Body of pancreas (tissue), 4 donors: Measurements from ENCODE around the gene SDF2. TPM values are rescaled to one million over a fixed set of nuclear protein-coding genes. Genes with fewer than 3 reads are reported as not detected.
"Not testable (repeated sequence)": the region's sequence is repeated elsewhere in the genome, so short reads cannot be mapped to it uniquely, and the experiment has no call there.

Source experiments
- ATAC-seq: fragments of 150-250 bp; one replicate; pipeline ENCODE4 v1.9.1; 2016
- DNase-seq, 4 donors: peaks; one replicate each; pipeline ENCODE4 v3.0.0-alpha.2; 2019
- H3K27ac ChIP-seq, 4 donors: fragments of 200-600 bp; sonication (generic); 1 replicate in 3 of 4; 2 replicates in 1 of 4; pipeline versions ENCODE4 v1.5.1 to v1.6.1; 2016 to 2019; ENCODE audit warnings: mild to moderate bottlenecking in 1 of 4, mixed read lengths in 1 of 4, moderate library complexity in 1 of 4
- H3K27me3 ChIP-seq, 2 donors: fragments of 200-600 bp; sonication (generic); one replicate each; pipeline ENCODE4 v1.6.0; 2016; ENCODE audit warnings: mild to moderate bottlenecking in 1 of 2
- H3K36me3 ChIP-seq, 2 donors: fragments of 200-600 bp; sonication (generic); replicated peaks in 1 of 2; 2 replicates each; pipeline ENCODE4 v1.5.1; 2016; ENCODE audit warnings: low read depth in 2 of 2; ENCODE audit not compliant: insufficient read depth in 1 of 2
- H3K4me1 ChIP-seq: fragments of 200-600 bp; sonication (generic); one replicate; pipeline ENCODE4 v1.6.0; 2016
- H3K4me3 ChIP-seq, 2 donors: fragments of 200-600 bp; sonication (generic); 1 replicate in 1 of 2; 2 replicates in 1 of 2; pipeline ENCODE4 v1.5.1; 2016 to 2019
- H3K9me3 ChIP-seq, 3 donors: fragments of 200-600 bp; sonication (generic); 1 replicate in 2 of 3; 2 replicates in 1 of 3; pipeline ENCODE4 v1.5.1; 2016
- POLR2A ChIP-seq, 3 donors: fragments of 450-650 bp; IDR thresholded peaks; one replicate each; pipeline ENCODE4 v1.6.1; 2016; ENCODE audit warnings: antibody characterized with exemption in 3 of 3, mild to moderate bottlenecking in 2 of 3
- WGBS, 2 donors: methylation state at CpG; one replicate each; pipeline ENCODE4 v1.1.5; 2017; 5-methylcytosine and 5-hydroxymethylcytosine counted together
- intact Hi-C: fragments of 100-400 bp; cut with DNase I; formaldehyde crosslinking; loops from one replicate; pipeline ENCODE4 v1.15.1; 2023
- total RNA-seq, 2 donors: library from RNA; depleted of rRNA; stranded (reverse); fragments of >200 nt; gene quantifications; one replicate each; pipeline ENCODE4 v1.1.0, GENCODE V29; 2016
- TF ChIP-seq, protein P1 (sequence below), 7 experiments: fragments of 450-650 bp in 4 of 7; fragments of 200-600 bp in 3 of 7; sonication (generic) in 3 of 7; IDR thresholded peaks; one replicate each; pipeline ENCODE4 v1.5.1; 2016 to 2019; ENCODE audit warnings: antibody characterized with exemption in 7 of 7

Gene SDF2
- total RNA-seq, 2 donors from 2014 or later, result 13.8 to 22.8 TPM

DNA sequence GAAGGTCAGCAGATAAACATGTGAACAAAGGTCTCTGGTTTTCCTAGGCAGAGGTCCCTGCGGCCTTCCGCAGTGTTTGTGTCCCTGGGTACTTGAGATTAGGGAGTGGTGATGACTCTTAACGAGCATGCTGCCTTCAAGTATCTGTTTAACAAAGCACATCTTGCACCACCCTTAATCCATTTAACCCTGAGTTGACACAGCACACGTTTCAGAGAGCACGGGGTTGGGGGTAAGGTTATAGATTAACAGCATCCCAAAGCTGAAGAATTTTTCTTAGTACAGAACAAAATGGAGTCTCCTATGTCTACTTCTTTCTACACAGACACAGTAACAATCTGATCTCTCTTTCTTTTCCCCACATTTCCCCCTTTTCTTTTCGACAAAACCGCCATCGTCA is 3.4 kb downstream of the SDF2 start:
- H3K36me3 ChIP-seq, H3K4me3 ChIP-seq, intact Hi-C loops, H3K9me3 ChIP-seq, ATAC-seq, H3K27ac ChIP-seq, H3K27me3 ChIP-seq, DNase-seq: not testable (repeated sequence)
- peaks cover 18% of the 10 kb centered on the region for H3K4me1 ChIP-seq
- WGBS, 2 donors, result 92 to 94% methylated on average over 7 of the region's 8 CpGs

DNA sequence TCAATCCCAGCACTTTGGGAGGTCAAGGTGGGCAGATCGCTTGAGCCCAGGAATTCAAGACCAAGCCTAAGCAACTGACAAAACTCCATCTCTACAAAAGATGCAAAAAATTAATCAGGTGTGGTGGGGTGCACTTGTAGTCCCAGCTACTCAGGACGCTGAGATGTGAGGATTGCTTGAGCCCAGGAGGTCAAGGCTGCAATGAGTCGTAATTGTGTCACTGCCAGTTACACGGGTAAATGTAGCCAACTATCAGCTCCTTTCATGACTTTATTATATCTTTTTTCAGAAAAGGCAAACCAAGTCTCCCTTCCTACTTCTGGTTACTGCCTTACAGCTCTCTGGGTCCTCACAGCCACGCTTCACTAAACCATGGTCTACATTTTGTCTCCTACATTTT is 4.0 kb downstream of the SDF2 start:
- TF ChIP-seq, protein P1, sequence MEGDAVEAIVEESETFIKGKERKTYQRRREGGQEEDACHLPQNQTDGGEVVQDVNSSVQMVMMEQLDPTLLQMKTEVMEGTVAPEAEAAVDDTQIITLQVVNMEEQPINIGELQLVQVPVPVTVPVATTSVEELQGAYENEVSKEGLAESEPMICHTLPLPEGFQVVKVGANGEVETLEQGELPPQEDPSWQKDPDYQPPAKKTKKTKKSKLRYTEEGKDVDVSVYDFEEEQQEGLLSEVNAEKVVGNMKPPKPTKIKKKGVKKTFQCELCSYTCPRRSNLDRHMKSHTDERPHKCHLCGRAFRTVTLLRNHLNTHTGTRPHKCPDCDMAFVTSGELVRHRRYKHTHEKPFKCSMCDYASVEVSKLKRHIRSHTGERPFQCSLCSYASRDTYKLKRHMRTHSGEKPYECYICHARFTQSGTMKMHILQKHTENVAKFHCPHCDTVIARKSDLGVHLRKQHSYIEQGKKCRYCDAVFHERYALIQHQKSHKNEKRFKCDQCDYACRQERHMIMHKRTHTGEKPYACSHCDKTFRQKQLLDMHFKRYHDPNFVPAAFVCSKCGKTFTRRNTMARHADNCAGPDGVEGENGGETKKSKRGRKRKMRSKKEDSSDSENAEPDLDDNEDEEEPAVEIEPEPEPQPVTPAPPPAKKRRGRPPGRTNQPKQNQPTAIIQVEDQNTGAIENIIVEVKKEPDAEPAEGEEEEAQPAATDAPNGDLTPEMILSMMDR (IDR thresholded peaks at IDR 0.05), result no peak
- TF ChIP-seq POLR2A (IDR thresholded peaks at IDR 0.05), result no peak
- Histone ChIP-seq H3K27me3 (no peaks in the 10 kb centered on the region), H3K9me3 (no peaks in the 10 kb centered on the region), H3K36me3 (peaks cover 2 to 8% of the 10 kb centered on the region in 2 donors), H3K4me3 (no peak overlapping the region), H3K4me1 (peaks cover 12% of the 10 kb centered on the region), H3K27ac (no peak overlapping the region)
- intact Hi-C loops, result no loop called here
- no peak for DNase-seq
- WGBS, 2 donors, result 81% methylated on average over 5 of the region's 5 CpGs
- no peak for ATAC-seq

DNA sequence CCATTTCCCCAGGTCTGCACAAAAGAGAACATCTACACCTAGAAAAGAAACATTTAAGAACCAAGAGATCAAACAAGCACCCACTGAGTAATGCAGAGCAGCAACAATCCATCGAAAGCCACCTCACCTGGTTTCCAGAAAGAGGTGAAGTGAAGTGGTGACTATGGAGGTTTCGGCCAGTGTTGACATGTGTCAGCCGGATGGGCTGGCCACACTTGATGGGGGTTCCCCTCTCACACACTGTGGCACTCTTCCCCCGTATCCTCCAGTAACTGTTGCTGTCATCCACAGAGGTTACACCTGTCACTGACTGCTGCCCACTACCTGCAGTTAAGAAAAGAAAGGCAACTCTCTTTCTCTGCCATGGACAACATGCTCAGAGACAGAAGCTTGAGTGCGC is 6.5 kb downstream of the SDF2 start:
- DNase-seq (no peak), ATAC-seq (no peak)
- no peak for TF ChIP-seq POLR2A (IDR thresholded peaks at IDR 0.05)
- TF ChIP-seq, protein P1 (IDR thresholded peaks at IDR 0.05), result no peak
- Histone ChIP-seq H3K4me1 (no peaks in the 10 kb centered on the region), H3K9me3 (no peaks in the 10 kb centered on the region), H3K27me3 (no peaks in the 10 kb centered on the region), H3K4me3 (no peak overlapping the region), H3K36me3 (peaks cover 2 to 8% of the 10 kb centered on the region in 2 donors), H3K27ac (no peak overlapping the region)
- intact Hi-C loops, result no loop called here
- WGBS, 2 donors, result 94 to 97% methylated on average over 5 of the region's 5 CpGs

DNA sequence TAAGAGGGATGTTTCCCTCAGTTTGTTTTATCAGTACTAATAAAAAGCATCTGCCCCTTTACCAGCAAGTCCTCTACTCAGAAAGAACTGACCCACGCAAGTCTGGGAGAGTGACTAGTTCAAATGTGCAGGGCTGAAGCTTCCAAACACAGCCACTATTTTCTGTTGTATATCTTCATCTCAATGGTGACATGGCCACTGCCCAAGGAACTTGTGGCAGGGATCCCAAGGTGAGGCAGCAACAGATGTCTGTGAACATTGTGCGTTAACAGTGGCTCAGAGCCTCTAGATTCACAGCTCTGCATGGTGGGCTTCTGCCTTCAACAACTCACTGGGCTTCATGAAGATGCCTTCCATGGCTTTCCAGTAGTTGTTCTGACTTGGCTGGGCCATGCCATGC is 13.0 kb downstream of the SDF2 start:
- WGBS, 2 donors, result 41 to 58% methylated on average over 2 of the region's 2 CpGs

DNA sequence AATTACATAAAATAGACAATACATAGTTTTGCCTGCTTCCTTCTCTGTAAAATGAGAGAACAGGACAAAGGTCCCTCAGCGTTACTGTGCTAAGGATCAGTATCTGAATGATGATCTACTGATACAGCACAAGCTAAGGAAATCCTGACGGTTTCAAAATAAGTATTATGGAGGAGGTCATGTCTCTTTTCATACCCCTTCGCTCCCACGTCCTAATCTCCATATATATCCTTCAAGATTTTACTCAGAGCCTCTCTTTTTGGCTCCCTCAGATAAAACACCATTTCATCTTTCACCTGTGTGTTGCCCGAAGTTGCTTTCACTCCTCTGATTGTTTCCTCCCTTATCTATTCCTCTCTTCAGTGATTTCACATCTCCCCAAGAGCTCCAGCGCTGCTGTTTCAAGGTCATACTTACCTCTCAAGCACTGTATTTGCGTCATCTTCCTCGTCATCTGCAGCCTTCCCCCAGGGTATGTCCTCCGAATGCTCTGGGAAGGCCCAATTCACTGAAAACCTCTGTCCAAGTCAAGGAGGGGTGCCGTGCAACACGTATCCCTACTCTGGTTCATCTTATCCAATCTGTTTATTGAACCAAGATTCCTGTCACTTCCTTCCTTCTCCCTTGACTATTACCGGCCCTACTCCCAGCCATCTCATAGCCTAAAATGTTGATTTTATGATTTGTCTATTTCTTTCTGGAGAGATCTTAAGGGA is 15.5 kb downstream of the SDF2 start:
- Histone ChIP-seq H3K36me3 (peaks cover 0 to 13% of the 10 kb centered on the region in 2 donors), H3K27ac (peak overlapping the region; percentile 69 to 90 (median 84)), H3K4me3 (no peak overlapping the region), H3K27me3 (no peaks in the 10 kb centered on the region), H3K4me1 (peaks cover 46% of the 10 kb centered on the region), H3K9me3 (no peaks in the 10 kb centered on the region)
- no peak for ATAC-seq
- intact Hi-C loops, result no loop called here
- DNase-seq, result peak; percentile 10 to 54 (median 22)
- WGBS, 2 donors, result 28 to 37% methylated on average over 12 of the region's 12 CpGs
- no peak for TF ChIP-seq POLR2A (IDR thresholded peaks at IDR 0.05)
- TF ChIP-seq, protein P1 (IDR thresholded peaks at IDR 0.05), result no peak

More for the DNA sequence above, 13.0 kb downstream of the SDF2 start:
- ATAC-seq (no peak), DNase-seq (no peak)
- H3K27ac ChIP-seq, result no peak overlapping the region
- H3K27me3 ChIP-seq, result no peaks in the 10 kb centered on the region
- TF ChIP-seq POLR2A (IDR thresholded peaks at IDR 0.05), result no peak
- TF ChIP-seq, protein P1 (IDR thresholded peaks at IDR 0.05), result no peak
- H3K9me3 ChIP-seq, result no peaks in the 10 kb centered on the region
- no peak overlapping the region for H3K4me3 ChIP-seq
- H3K36me3 ChIP-seq, result peaks cover 0 to 5% of the 10 kb centered on the region in 2 donors
- intact Hi-C loops, result no loop called here
- H3K4me1 ChIP-seq, result peaks cover 27% of the 10 kb centered on the region
